GM21423 (cell line): ENCODE measurements around the gene MIGA1.
A peak's percentile ranks its signal among the peaks of the same experiment; 100 is the strongest.
"Not testable (repeated sequence)": the region's sequence is repeated elsewhere in the genome, so short reads cannot be mapped to it uniquely, and the experiment has no call there.

Experiments
- ATAC-seq: cut with Tn5 transposase; IDR thresholded peaks from one replicate; pipeline ENCODE4 v1.9.1; 2021; ENCODE audit warnings: mild to moderate bottlenecking, moderate library complexity; ENCODE audit not compliant: unreplicated experiment

MIGA1 gene

DNA sequence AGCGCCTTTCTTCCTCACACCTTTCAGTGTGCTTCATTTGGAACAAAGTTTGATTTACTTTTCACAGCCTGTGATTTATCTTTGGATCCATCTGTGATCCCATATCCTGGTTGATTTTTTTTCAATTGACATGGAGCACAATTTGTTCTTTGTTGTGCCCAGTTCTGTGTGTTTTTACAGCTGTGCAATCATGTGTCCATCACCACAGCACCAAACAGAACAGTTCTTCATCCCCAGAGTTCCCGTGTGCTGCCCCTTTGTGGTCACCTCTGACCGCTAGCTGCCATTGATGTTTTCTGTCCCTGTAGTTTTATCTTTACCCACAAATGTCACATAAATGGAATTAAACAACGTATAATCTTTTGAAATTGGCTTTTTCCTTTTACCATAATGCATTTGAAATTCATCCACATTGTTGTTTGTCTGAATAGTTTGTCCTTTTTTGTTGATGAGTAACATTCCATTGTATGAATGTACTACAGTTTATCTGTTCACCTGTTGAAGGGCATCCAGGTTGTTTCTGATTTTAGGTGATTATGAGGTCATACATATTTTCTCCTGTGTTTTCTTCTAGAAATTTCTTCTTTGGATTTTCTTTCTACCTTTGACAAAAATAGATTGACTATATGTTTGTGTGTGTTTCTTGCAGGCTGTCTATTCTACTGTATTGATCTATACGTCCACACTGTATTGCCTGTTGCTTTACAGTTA lies 17.4 kb downstream of the MIGA1 start:
- no peak for ATAC-seq

DNA sequence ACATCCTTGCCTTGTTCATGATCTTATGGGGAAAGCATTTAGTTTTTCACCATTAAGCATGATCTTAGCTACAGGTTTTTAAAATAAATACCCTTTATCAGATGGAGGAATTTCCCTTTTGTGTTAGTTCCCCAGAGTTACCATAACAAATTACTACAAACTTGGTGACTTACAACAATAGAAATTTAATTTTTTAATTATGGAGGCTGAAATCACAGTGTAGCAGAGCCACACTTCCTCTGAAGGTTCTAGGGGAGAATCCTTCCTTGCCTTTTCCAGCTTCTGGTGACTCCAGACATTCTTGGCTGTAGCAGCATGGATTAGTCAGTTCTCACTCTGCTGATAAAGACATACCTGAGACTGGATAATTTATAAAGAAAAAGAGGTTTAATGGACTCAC lies 18.5 kb downstream of the MIGA1 start:
- no peak for ATAC-seq

DNA sequence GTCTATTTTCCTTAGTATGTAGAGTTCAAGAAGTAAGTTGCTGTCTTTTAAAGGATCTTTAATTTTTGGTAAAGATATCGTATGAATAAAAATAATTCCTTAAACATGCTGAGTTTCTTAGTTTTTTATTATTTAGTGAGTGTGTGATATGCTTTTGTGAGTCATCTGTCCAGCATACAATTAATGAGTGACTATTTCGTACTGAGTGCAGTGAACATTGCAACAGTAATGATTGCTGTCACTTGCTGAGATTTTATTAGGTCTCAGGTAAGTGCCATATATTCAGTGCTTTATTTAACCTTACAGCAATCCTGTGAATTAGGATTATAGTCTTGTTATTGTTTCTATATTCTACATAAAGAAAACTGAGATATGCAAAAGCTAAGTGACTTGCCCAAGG lies 22.6 kb downstream of the MIGA1 start:
- ATAC-seq: no peak

DNA sequence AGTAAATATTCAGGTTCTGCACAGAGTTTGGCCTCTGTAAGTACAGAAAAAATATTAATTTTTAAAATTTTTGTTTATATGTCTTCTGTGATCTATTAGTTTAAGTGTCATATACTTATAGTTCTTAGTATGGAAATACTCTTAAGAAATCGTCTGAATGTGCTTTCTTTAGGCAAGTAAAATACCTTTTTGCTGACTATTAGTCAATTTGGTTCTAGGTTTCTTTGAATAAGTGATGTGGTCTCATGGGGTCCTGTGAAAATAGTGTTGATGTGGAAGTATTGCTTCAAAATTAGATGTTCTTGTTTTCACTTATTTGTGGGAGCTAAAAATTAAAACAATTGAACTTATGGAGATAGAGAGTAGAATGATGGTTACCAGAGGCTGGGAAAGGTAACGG lies 23.9 kb downstream of the MIGA1 start:
- no peak for ATAC-seq

DNA sequence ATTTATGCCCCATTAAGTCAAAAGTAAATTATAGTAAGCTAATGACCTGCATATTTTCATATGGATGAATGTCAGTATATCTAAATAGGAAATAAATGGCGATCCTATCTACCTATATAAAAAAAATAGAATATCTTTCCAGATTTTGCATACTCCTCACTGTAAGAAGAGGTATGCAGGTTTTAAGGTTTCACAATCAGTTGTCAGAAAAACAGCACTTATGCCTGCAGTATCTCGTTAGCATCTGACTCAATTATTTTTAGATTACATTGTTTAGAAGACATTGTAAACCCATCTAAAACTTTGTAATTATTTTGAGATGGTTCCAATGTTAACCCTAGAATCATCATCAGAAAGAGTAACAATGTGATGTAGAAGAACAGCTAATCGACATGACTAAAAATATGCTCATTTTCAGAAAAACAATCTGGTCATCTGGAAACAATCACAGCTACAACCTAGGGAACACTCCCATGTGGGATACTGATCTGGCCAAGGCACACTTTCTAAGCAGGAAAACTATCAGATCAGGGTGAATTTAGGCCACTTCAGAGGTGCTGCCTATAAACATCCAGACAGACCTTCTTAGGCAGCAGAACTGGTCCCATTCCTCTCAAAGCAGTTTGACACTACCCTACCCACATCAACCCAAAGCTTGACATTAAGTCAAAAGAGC lies 30.5 kb downstream of the MIGA1 start:
- not testable (repeated sequence) for ATAC-seq

DNA sequence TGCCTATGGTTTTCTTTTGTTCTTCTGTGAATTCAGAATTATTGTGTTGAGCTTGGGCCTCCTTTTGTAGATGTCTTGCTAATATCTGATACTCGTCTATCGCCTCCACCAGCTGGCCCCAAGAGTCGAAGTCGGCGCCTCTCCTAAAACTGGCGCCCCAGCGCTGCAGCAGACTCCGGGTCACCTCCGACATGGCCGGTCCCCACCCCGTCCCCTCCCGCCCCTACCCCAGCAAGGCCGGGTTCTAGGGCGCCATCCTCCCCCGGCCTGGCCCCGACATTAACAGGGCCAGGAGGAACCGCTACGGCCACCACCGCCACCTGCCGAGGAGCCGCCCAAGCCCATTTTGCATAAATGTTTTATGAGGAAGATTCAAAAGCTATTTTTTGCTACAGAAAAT lies 32.1 kb downstream of the MIGA1 start:
- not testable (repeated sequence) for ATAC-seq

DNA sequence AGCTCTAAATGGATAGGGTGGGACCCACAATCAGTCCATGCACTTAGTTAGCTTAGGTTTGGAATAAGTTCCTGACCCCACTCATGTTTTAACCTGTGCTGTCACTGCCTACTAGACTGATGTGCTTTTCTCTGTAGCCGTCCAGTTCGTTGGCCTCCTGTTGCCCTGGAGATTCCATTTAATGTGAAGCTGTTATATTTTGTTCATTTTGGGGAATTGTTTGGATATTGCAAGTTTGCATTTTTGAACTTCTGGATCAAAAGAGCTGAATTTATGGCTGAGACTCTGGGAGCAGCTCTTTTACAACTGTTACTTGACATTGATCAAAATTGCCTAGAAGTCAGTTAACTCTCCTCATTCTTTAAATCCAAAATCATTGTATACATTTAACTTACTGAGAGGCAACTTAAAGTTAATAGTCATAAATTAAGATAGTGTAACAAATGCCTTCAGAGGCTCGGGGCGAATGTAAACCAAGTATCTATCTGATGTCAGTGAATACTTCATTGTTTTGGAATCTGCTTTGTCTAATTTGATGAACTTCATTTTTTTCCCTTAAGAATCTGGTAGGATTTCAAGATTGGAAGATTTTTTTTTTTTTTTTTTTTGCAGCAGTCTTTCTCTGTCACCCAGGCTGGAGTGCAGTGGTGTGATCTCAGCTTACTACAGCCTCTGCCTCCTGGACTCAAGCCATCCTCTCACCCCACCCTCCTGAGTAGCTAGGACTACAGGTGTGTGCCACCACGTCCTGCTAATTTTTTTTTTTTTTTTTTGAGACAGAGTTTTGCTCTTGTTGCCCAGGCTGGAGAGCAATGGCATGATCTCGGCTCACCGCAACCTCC lies 38.1 kb downstream of the MIGA1 start:
- no peak for ATAC-seq

DNA sequence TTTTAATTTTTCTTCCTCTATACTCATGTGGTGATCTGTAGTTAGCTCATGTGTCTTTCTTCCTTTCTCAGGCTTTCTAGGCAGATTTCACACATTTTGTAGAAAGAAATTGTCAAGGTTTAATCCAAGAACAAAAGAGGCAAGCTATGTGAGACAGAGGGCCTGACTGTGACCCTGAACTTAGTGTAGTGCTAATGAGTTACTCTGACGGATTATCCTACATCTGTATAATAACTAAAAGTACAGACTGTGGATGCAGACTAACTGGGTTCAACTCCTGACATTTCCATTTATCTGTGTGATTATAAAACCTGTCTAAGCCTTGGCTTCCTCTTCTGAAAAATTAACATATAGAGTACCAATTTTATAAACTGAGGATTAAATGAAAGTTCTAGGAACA lies 40.7 kb downstream of the MIGA1 start:
- ATAC-seq: no peak

DNA sequence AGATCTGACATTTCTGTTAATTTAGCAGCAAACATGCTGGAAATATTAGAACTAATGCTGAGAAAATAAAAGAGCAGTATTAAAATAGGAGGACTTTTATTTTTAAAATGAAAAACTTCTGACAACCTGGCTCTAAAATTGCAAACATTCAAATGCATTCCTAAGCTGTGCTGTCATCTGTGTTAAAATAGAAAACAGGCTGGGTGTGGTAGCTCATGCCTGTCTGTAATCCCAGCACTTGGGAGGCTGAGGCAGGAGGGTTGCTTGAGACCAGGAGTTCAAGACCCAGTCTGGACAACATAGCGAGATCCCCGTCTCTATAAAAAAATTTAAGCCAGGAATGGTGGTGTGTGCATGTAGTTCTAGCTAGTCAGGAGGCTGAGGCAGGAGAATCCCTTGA lies 44.6 kb downstream of the MIGA1 start:
- ATAC-seq: no peak

DNA sequence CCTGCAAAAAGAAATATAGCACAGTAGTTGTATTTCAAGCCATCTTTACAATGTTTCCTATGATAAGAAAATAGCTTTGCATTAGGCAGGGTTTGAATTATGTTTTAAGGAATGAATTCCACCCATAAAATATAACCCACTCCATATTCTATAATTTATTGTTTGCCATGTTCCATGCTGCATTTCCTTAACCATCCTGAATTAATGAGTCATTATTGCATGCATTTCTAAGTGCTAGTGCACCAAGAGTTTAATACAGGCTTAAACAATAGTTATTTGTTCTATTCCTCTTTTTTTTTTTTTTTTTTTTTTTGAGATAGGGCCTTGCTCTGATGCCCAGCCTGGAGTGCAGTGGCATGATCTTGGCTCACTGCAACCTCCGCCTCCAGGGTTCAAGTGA lies 45.2 kb downstream of the MIGA1 start:
- ATAC-seq: no peak

DNA sequence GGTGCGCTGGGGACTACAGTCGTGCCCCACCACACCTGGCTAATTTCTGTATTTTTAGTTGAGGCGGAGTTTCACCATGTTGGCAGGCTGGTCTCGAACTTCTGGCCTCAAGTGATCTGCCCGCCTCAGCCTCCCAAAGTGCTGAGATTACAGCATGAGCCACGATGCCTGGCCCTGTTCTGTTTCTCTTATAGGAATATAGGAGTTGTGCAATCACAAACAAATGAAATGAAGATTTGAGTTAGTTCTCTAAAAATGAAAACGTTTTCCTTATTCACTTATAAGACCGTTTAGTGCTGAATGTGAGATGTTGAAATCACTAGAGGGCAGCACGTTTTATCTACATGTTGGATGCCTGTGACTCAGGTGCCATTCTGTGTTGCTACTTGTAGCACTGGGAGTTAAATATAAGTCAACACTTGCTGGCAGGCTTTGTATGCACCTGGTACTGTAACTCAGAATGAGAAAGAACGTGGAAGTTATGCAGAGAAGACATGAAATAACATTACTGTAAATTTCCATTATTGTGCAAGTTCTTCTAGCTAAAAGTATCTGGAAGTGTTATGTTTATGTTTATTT lies 45.8 kb downstream of the MIGA1 start:
- ATAC-seq: peak; percentile 60

DNA sequence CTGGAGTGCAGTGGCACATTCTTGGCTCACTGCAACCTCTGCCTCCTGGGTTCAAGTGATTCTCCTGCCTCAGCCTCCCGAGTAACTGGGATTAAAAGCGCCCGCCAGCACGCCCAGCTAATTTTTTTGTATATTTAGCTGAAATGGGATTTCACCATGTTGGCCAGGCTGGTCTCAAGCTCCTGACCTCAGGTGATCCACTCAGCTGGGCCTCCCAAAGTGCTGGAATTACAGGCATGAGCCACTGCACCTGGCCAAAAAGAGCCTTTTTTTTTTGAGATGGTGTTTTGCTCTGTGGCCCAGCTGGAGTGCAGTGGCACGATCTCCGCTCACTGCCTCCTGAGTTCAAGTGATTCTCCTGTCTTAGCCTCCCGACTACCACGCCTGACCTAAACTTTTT lies 47.4 kb downstream of the MIGA1 start:
- not testable (repeated sequence) for ATAC-seq

DNA sequence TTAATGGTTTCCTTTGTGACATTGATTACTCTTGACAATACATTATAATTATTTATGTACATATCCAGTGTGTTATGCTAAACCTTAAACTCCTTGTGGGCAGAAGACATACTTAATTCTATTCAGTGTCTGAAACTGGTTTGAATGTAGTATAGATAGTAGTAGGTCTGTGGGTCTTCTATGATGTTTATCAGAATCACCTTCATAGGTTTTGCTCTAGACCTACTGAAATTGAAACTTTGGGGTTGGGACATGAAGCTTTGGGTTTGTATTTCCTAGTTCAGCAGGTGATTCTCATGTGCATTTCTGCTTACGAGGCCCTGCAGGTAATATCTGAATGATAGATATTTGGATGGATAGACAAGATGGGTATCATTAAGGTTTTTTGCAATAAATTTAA lies 48.6 kb downstream of the MIGA1 start:
- ATAC-seq: no peak

DNA sequence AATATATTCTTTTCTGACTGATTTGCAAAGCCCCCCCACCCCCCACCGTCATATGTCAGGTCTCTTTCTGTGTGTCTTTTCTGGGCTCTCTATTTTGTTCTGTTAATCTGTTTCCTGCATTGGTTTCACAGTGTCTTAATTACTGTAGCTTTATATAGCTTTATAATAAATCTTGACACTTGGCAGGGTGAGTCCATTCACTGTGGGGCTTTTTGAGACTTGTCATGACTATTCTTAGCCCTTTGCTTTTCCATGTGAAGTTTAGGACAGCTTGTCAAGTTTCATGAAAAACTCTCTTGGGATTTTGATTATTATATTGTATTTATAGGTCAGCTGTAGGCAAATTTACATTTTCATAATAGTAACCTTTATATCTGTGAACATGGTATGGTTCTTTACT lies 50.4 kb downstream of the MIGA1 start:
- ATAC-seq: no peak

DNA sequence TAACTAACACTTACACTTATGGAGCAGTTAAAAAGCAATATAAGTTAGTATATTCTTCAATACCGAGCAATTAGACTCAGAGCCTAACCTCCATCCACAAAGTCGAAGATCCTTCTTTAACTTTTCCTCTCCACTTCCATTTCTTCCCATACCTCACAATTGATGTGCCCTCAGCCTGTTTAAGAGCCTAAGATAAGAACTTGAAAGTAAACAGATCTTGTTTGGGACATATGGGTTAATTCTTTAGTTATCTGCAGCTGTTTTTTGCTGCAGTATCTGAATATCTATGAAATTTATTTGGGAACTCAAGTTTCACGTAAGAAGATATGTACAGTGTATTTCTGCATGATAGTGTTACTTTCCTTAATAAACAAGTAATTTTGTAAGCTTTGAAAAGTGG lies 51.5 kb downstream of the MIGA1 start:
- ATAC-seq: no peak

DNA sequence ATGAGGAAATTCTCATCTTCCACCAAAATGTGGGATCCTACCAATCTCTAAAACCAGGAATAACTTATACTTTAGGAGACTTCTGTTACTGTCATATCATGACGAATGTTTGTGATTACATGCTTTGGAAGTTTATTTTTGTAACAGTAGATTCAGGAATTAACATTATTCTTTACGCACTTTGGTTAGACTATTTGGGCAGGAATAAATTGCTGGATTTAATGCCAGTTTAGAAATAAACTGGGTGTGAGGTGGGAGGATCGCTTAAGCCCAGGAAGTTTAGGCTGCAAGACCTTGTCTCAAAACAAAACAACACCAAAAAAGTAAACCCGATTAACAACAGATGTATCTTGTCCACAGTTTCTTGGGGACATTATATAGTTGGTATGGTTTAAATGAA lies 52.1 kb downstream of the MIGA1 start:
- no peak for ATAC-seq

DNA sequence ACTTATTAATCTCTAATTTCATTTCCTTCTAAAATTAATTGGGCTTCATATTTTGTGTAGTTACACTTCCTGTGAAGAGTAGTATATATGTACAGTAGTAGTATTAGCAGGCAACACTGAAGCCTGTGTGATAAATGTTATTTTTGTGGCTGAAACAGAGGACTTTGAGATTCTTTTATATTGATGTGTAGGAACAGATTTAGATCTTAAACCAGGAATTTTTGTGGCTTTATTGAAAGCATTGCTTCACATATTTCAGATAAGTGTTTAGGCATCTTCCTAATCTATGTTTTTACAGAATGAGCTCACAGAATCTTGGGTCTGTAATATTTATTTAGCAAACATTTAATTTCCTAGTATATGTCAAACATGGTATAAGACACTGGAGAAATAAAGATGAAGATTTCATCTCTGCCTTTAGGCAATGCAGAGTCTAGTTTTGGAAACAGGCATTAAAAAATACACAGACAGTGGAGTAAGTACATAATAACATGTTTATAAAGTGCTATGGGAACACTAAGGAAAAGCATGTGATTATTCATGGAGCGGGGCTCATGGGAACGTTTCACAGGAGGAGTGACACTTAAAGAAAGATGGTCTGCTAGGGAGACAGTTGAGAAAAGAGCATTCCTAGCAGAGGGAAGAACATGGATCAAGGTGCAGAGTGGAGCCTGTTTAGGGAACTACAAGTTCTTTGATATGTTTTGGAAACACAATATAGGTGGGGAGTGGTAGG lies 52.7 kb downstream of the MIGA1 start:
- ATAC-seq: no peak

DNA sequence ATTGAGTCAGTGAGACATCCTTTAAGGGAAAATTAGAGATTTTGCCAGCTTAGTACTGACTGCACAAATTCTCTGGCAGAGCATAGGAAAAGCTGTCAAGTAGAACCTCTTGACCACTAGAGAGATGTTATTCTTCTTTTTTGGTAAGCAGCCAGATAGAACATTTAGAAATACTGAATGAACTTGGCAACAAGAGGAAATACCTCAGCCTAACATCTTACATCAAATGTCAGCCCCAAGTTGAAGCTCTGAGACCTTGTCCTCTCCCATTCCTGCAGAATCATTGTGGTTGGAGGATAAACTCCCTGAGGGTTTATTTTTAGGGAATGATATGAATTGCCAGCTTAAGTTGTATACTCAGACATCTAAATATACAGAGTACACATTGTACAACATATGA lies 53.5 kb downstream of the MIGA1 start:
- ATAC-seq: no peak

DNA sequence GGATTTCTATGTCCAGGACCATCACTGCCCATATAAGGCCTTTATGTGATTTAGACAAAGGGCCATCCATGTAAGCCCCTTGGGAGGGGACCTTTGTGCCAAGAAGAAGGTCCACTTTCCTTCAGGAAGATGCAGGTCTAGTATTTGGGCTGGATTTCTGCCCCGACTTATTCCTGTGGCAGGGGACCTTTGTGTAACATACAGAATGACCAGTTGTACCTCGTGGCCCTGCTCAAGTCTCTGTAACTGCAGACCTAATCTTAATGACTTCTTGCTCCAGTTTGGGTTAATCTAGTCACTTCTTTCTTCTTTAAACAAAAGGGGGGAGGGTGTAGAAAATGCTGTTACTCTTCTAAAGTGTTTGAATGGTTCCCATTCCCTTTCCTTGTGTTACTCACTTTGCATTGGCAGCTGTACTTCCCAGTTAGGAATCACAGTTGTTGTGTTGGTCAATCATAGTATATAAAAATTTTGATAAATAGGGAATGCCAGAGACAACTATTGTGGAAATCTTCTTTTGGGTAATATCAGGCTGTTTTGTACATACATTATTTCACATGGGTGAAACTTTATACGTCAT lies 54.2 kb downstream of the MIGA1 start:
- ATAC-seq: no peak

DNA sequence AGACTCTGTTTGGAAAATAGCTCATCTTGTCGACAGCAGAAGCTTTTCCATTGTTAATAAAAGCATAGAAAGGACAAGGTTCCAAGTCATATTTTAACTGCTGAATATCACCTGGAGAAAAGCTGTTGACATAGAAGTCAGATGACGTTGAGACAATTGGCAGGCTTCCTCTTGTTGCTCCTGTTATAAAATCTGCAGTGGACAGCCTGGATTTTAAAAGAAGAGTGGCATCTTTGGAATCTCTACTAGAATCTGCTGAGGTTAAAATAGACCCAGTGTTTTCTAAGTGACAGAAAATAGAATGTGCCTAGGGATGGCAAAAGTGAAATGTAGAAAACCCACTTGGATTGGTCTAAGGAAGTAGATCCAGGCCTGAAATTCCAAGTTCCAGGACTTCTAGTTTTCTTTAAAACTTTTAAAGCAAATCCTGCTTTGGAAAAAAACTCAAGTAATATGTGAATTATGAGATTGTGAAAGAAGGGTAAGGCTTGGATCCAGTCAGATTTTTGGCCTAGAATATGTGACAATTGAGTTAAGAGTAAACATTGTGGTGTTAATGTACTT lies 55.4 kb downstream of the MIGA1 start:
- no peak for ATAC-seq
